OCI-LY3 (cell line): ENCODE data around the gene ARMC3.
"Not testable (repeated sequence)": the region's sequence is repeated elsewhere in the genome, so short reads cannot be mapped to it uniquely, and the experiment has no call there.

ENCODE experiments used
- H2AFZ ChIP-seq: fragments of 200-600, 300-600 bp; shearing (Covaris generic); 2 replicates; pipeline ENCODE4 v1.6.0; 2014; ENCODE audit warnings: antibody characterized with exemption, low read depth, low read length
- H3K27ac ChIP-seq: fragments of 200-600, 300-600 bp; sonication (generic); 2 replicates; pipeline ENCODE4 v1.5.1; 2014; ENCODE audit warnings: mild to moderate bottlenecking, low read length, moderate library complexity, mixed read lengths
- H3K27me3 ChIP-seq: fragments of 200-600, 300-600 bp; sonication (generic); 2 replicates; pipeline ENCODE4 v1.6.1; 2014; ENCODE audit warnings: low read depth, low read length, mixed read lengths
- H3K36me3 ChIP-seq: fragments of 200-600, 300-600 bp; sonication (generic); replicated peaks from 2 replicates; pipeline ENCODE3; 2014; ENCODE audit warnings: low read depth, low read length, mixed read lengths
- H3K4me1 ChIP-seq: fragments of 300-600, 200-600 bp; sonication (generic); 2 replicates; pipeline ENCODE4 v1.6.1; 2014; ENCODE audit warnings: low read length, mixed read lengths
- H3K4me2 ChIP-seq: fragments of 200-600, 300-600 bp; sonication (generic); 2 replicates; pipeline ENCODE4 v1.6.1; 2014; ENCODE audit warnings: low read length, mixed read lengths
- H3K4me3 ChIP-seq: fragments of 300-600, 200-600 bp; sonication (generic); 2 replicates; pipeline ENCODE4 v1.5.1; 2014; ENCODE audit warnings: antibody characterized with exemption, mild to moderate bottlenecking, low read length, moderate library complexity
- H3K79me2 ChIP-seq: fragments of 300-600, 200-600 bp; shearing (Covaris generic); 2 replicates; pipeline ENCODE4 v1.6.1; 2014; ENCODE audit warnings: mild to moderate bottlenecking, low read length, mixed read lengths
- H3K9ac ChIP-seq: fragments of 300-600, 200-600 bp; shearing (Covaris generic); 2 replicates; pipeline ENCODE4 v1.6.0; 2014; ENCODE audit warnings: mild to moderate bottlenecking, low read length, moderate library complexity
- H3K9me3 ChIP-seq: fragments of 200-600, 300-600 bp; shearing (Covaris generic); 2 replicates; pipeline ENCODE4 v1.6.1; 2014; ENCODE audit warnings: low read length, mixed read lengths; ENCODE audit not compliant: insufficient read depth
- H4K20me1 ChIP-seq: fragments of 200-600, 300-600 bp; sonication (generic); 2 replicates; pipeline ENCODE4 v1.6.1; 2016; ENCODE audit warnings: low read length, mixed read lengths; ENCODE audit not compliant: insufficient read depth
- CTCF ChIP-seq: fragments of 200-600, 300-600 bp; sonication (generic); IDR thresholded peaks from 2 replicates; pipeline ENCODE4 v1.5.1; 2014; ENCODE audit warnings: antibody characterized with exemption, low read length, low read depth
- EZH2phosphoT487 ChIP-seq: fragments of 200-600 bp; shearing (Covaris generic); IDR thresholded peaks from 2 replicates; pipeline ENCODE4 v1.6.1; 2018; ENCODE audit warnings: antibody characterized with exemption, mixed run types, low read depth

Gene ARMC3

GRCh38 chr10:23063045-23063972, 135.5 kb downstream of the ARMC3 start:
- TF ChIP-seq CTCF, result no peak
- no peak for TF ChIP-seq EZH2phosphoT487
- no peaks in the 10 kb centered on the region for H3K36me3 ChIP-seq
- no peak overlapping the region for H3K4me3 ChIP-seq
- no peak overlapping the region for H3K27ac ChIP-seq
- no peaks in the 10 kb centered on the region for H3K9me3 ChIP-seq
- H3K79me2 ChIP-seq, result no peaks in the 10 kb centered on the region
- no peak overlapping the region for H2AFZ ChIP-seq
- no peaks in the 10 kb centered on the region for H3K27me3 ChIP-seq
- no peaks in the 10 kb centered on the region for H4K20me1 ChIP-seq
- 0 out of 2 replicates have a peak, but pooled peaks cover 3% of the 10 kb centered on the region for H3K4me1 ChIP-seq
- no peak overlapping the region for H3K4me2 ChIP-seq
- no peak overlapping the region for H3K9ac ChIP-seq

- H3K4me2 ChIP-seq, result no peak overlapping the region
Measured at GRCh38 chr10:23063973-23064812, 136.3 kb downstream of the ARMC3 start.

GRCh38 chr10:23064813-23065114, 136.9 kb downstream of the ARMC3 start:
- not testable (repeated sequence) for H3K79me2 ChIP-seq, H3K4me3 ChIP-seq, H4K20me1 ChIP-seq, H3K27me3 ChIP-seq, H3K36me3 ChIP-seq, H3K9me3 ChIP-seq, H3K9ac ChIP-seq, H3K4me2 ChIP-seq, H3K27ac ChIP-seq, H2AFZ ChIP-seq
- H3K4me1 ChIP-seq, result 0 out of 2 replicates have a peak, but pooled peaks cover 10% of the 10 kb centered on the region

More at GRCh38 chr10:23063973-23064812, 136.3 kb downstream of the ARMC3 start:
- Histone ChIP-seq H3K36me3 (no peaks in the 10 kb centered on the region), H3K9me3 (no peaks in the 10 kb centered on the region), H3K9ac (no peak overlapping the region), H3K27ac (no peak overlapping the region), H4K20me1 (no peaks in the 10 kb centered on the region), H3K4me1 (0 out of 2 replicates have a peak, but pooled peaks cover 5% of the 10 kb centered on the region), H2AFZ (no peak overlapping the region), H3K27me3 (0 out of 2 replicates have a peak, but pooled peaks cover 1% of the 10 kb centered on the region), H3K79me2 (no peaks in the 10 kb centered on the region), H3K4me3 (no peak overlapping the region)
- TF ChIP-seq CTCF (no peak), EZH2phosphoT487 (no peak)

DNA sequence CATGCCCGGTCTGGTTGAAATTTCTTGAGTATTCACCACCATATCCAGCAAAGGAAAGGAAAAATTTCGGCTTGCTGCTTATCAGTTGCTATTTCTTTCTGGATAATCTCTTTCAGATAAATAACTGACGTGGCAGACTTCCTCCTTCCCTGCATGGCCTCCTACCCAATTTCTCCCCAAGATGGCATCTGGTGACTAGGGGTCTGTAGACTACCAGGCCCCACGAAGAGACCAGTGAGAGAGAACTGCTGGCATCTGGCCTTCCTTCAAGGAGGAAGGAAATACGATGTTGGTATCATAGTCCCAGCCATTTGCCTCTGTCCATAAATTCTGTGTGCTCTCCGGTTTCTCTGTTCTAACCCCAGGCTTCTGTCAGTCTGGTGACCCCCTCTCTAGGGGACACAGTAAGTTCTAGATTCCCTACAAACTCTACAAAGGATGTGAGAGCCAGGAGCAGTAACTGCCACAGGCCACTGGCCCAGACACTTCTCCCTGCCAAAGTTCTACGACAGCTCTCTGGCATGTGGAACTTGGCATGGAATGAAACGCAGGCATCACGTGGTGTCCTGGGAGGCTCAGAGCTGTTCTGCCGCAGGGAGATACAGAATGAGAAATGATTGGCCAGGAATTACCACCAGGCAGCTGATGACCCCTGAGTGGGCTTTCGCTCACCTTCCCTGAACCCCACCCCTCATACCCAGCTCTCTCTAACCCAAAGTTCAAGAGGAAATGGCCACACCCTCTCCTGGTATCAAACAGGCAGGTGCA, 137.5 kb downstream of the ARMC3 start:
- Histone ChIP-seq H3K79me2 (no peaks in the 10 kb centered on the region), H3K27me3 (peaks cover 8% of the 10 kb centered on the region; the same call in 1 of the 2 replicates), H2AFZ (no peak overlapping the region), H4K20me1 (no peaks in the 10 kb centered on the region), H3K4me2 (no peak overlapping the region), H3K9me3 (no peaks in the 10 kb centered on the region), H3K9ac (no peak overlapping the region), H3K4me1 (peaks cover 10% of the 10 kb centered on the region), H3K27ac (no peak overlapping the region), H3K36me3 (no peaks in the 10 kb centered on the region), H3K4me3 (no peak overlapping the region)
- TF ChIP-seq CTCF, result no peak
- TF ChIP-seq EZH2phosphoT487, result no peak
